GM19455 (cell line): Measurements from ENCODE around the gene MYADM.
"Not testable (repeated sequence)": the region's sequence is repeated elsewhere in the genome, so short reads cannot be mapped to it uniquely, and the experiment has no call there.

Source experiments
- ATAC-seq: cut with Tn5 transposase; IDR thresholded peaks from one replicate; pipeline ENCODE4 v1.9.1; 2021; ENCODE audit not compliant: unreplicated experiment

The MYADM gene

GRCh38 chr19:53868091-53868891 is 608 bp downstream of the MYADM start:
- no peak for ATAC-seq

- no peak for ATAC-seq
These were observed 1.5 kb downstream of the MYADM start for GRCh38 chr19:53868892-53869804.

DNA sequence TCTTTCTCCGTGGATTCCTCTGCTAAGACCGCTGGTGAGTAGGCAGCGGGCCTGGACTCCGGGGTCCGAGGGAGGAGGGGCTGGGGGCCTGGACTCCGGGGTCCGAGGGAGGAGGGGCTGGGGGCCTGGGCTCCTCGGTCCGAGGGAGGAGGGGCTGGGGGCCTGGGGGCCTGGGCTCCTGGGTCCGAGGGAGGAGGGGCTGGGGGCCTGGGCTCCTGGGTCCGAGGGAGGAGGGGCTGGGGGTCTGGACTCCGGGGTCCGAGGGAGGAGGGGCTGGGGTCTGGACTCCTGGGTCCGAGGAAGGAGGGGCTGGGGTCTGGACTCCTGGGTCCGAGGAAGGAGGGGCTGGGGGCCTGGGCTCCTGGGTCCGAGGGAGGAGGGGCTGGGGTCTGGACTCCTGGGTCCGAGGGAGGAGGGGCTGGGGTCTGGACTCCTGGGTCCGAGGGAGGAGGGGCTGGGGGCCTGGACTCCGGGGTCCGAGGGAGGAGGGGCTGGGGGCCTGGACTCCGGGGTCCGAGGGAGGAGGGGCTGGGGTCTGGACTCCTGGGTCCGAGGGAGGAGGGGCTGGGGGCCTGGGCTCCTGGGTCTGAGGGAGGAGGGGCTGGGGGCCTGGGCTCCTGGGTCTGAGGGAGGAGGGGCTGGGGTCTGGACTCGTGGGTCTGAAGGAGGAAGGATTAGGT is 2.3 kb downstream of the MYADM start:
- ATAC-seq = not testable (repeated sequence)

- ATAC-seq = no peak
These were observed 2.8 kb downstream of the MYADM start for GRCh38 chr19:53870485-53870844.

DNA sequence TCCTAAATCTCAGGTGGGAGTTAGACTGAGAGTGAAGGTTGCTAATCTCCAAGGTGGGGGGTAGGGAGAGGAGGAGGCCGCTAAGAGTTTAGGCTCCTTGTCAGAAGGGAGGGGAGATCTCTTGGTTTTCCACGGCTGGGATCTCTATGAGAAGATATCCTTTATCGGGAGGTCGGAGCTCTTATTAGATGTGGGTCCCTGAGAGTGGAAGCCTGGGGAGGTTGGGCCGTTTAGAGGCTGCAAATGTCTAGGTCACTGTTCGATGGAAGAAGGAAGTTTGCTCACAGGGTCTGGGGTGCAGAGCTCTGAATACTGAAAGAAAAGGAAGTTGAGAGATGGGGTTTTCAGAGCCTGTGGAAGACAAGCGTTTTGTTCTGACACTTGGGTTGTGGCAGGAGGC is 3.8 kb downstream of the MYADM start:
- ATAC-seq = no peak

- no peak for ATAC-seq
These were observed 5.1 kb downstream of the MYADM start for GRCh38 chr19:53872762-53873161.

DNA sequence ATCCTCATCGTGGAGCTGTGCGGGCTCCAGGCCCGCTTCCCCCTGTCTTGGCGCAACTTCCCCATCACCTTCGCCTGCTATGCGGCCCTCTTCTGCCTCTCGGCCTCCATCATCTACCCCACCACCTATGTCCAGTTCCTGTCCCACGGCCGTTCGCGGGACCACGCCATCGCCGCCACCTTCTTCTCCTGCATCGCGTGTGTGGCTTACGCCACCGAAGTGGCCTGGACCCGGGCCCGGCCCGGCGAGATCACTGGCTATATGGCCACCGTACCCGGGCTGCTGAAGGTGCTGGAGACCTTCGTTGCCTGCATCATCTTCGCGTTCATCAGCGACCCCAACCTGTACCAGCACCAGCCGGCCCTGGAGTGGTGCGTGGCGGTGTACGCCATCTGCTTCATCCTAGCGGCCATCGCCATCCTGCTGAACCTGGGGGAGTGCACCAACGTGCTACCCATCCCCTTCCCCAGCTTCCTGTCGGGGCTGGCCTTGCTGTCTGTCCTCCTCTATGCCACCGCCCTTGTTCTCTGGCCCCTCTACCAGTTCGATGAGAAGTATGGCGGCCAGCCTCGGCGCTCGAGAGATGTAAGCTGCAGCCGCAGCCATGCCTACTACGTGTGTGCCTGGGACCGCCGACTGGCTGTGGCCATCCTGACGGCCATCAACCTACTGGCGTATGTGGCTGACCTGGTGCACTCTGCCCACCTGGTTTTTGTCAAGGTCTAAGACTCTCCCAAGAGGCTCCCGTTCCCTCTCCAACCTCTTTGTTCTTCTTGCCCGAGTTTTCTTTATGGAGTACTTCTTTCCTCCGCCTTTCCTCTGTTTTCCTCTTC is 6.3 kb downstream of the MYADM start:
- no peak for ATAC-seq

DNA sequence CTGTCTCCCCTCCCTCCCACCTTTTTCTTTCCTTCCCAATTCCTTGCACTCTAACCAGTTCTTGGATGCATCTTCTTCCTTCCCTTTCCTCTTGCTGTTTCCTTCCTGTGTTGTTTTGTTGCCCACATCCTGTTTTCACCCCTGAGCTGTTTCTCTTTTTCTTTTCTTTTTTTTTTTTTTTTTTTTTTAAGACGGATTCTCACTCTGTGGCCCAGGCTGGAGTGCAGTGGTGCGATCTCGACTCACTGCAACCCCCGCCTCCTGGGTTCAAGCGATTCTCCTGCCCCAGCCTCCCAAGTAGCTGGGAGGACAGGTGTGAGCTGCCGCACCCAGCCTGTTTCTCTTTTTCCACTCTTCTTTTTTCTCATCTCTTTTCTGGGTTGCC is 6.9 kb downstream of the MYADM start:
- ATAC-seq = no peak

DNA sequence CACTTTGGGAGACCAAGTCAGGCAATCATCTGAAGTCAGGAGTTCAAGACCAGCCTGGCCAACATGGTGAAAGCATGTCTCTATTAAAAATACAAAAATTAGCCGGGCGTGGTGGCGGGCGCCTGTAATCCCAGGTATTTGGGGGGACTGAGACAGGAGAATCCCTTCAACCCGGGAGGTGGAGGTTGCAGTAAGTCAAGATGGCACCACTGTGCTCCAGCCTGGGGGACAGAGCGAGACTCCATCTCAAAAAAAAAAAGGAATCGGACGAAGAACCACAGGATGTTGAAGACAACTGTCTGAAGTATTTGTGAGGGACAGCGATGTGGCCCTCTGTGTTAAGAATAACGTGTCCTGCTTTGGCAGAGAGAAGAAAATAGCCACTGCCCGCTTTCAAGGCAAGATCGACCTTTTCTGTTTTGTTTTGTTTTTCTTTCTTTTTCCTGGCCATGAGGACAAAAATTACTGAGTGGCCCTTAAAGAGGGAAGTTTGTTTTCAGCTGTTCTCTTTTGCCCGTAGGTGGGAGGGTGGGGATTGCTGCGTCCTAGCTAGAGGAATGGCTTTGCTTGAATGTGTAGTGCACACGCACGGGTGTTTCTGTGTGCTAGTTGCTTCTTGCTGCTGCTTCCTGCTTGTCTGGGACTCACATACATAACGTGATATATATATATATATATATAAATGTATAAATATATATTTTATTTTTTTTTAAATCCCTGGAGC is 8.1 kb downstream of the MYADM start:
- no peak for ATAC-seq

DNA sequence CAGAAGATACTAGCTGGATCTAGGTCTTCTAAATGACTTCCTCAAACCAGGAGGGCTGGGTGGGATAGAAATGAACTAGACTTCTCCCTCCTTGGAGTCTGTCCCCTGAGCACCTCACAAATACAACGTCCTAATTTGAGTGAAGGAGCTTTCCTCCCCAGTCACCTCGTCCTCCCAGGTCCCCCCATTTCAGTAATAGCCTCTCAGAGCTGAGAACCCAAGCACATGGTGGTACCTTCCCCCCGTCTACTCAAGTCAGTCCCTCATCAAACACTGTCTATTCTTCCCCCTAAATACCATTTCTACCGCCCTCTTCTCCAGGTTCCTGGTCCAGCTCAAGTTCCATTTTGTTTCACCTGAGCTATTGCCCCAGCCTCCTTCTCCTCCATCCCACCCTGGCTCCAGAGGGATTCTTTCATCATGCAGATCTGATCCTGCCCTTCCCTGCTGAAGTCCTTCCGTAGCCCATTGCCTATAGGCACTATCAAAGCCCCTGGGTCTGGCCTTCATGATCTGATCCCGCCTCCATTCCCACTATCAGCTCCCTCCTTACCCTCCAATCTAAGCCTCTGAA is 9.1 kb downstream of the MYADM start:
- ATAC-seq = no peak

- ATAC-seq = no peak
These were observed 9.7 kb downstream of the MYADM start for GRCh38 chr19:53877361-53877766.

GRCh38 chr19:53878776-53879139 is 11.1 kb downstream of the MYADM start:
- no peak for ATAC-seq

GRCh38 chr19:53879140-53880081 is 11.7 kb downstream of the MYADM start:
- ATAC-seq = no peak

DNA sequence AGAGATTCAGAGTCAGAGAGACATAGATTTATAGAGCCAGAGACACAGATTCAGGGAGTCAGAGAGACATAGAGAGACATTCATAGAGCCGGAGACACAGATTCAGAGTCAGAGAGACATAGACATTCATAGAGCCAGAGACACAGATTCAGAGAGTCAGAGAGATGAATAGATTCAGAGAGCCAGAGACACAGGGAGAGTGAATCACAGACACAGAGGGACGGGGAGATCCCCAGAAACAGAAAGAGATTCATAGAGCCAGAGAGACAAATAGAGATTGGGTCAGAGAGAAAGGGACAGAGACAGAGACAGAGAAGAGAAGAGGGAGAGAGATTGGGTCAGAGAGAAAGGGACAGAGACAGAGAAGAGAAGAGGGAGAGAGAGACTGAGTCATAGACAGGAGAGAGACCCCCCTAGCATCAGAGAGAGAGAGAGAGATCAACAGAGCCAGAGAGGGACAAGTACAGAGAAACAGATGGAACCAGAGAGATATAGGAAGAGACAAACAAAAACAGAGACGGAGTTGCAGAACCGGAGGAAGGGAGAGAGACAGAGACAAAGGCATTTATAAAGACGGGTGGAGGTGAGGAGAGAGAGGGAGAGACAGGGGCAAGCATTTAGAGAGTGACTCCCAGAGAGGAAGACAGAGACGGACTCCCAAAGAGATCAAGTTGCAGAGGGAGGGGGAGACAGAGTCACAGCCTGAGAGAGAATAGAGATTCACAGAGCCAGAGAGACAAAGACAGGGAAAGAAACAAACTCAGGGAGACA is 13.2 kb downstream of the MYADM start:
- ATAC-seq = no peak

DNA sequence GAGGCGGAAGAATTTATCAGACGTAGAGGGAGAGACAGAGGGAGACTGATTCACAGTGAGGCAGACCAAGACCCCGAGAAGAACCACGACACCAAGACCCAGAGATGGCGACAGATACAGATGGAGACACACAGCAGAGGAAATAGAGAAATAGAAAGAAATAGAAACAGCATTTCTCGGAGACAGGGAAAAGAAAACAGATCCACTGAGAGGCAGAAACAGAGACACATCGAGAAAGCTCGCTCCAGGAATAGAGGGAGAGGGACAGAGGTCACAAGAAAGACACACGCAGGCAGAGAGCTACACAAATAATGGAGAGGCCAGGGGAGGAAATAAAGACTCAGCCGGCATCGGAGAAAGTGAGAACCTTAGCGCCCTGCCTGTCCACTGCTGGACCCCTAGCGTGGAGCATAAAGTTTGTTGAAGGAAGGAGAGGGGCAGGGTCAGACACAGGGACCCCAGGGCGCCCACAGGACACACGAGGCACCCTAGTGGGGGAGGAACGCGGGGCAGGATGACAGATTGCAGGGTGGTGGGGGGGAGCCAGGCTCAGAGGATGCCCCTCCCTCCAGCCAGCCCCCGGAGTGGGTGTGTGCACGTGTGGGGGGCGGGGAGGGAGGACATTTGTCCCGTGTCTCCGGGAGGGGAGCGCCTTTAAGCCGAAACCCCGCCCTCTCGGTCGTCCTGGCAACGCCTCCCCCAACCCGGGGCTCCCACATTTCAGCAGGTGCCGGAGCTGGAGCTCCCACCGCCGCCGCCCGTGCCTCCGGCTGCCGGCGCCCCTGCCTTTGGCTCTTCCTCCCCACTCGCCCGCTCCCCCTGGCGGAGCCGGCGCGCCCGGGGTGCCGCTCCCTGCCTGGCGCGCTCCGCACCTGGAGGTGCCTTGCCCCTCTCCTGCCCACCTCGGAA is 14.1 kb downstream of the MYADM start, which contains the start of gene PRKCG:
Gene PRKCG, plus strand, starts transcription at position 716 of the 909 bp plus-strand sequence. CDS start 298 bp downstream, outside the sequence.
- no peak for ATAC-seq

GRCh38 chr19:53882391-53883050 is 14.8 kb downstream of the MYADM start:
- no peak for ATAC-seq
